G401 (cell line): ENCODE measurements around the gene KIF5A. TPM values are rescaled to one million over a fixed set of nuclear protein-coding genes. Genes with fewer than 3 reads are reported as not detected.

Experiments
- total RNA-seq: library from RNA; depleted of rRNA; stranded (reverse); fragments of >200 nt; shearing (Covaris generic); gene quantifications from 2 replicates; pipeline ENCODE4 v1.2.3, GENCODE V29; 2014; rRNA removed

The KIF5A gene
- total RNA-seq, 1 experiment from 2014 or later, result not detected

Other genes starting within 250 kb of the KIF5A start
- gene R3HDM2, start 119.0 kb upstream of the KIF5A start, total RNA-seq, result 6.3 and 8.9 TPM in 2 replicates
- not detected in 2 replicates for gene INHBC, start 115.3 kb upstream of the KIF5A start, total RNA-seq
- 0.43 and 0.78 TPM in 2 replicates for gene INHBE, start 94.7 kb upstream of the KIF5A start, total RNA-seq
- 4.7 and 6.4 TPM in 2 replicates for gene GLI1, start 90.3 kb upstream of the KIF5A start, total RNA-seq
- gene ARHGAP9, start 70.2 kb upstream of the KIF5A start, total RNA-seq, result 0.18 TPM in 1 of 2 replicates, not detected in the other
- gene MARS1, start 62.0 kb upstream of the KIF5A start, total RNA-seq, result 220 and 246 TPM in 2 replicates
- gene DDIT3, start 29.5 kb upstream of the KIF5A start, total RNA-seq, result 23.7 and 24.6 TPM in 2 replicates
- gene MBD6, start 27.2 kb upstream of the KIF5A start, total RNA-seq, result 1.4 and 2.1 TPM in 2 replicates
- 158 and 162 TPM in 2 replicates for gene DCTN2, start 2.9 kb upstream of the KIF5A start, total RNA-seq
- gene PIP4K2C, start 41.1 kb downstream of the KIF5A start, total RNA-seq, result 19.4 and 25.2 TPM in 2 replicates
- gene DTX3, start 54.8 kb downstream of the KIF5A start, total RNA-seq, result 21.9 and 23.0 TPM in 2 replicates
- gene ARHGEF25, start 61.4 kb downstream of the KIF5A start, total RNA-seq, result 4.6 and 5.7 TPM in 2 replicates
- 12.4 and 19.8 TPM in 2 replicates for gene B4GALNT1, start 83.2 kb downstream of the KIF5A start, total RNA-seq
- 106 and 134 TPM in 2 replicates for gene OS9, start 144.1 kb downstream of the KIF5A start, total RNA-seq
- gene AGAP2, start 188.7 kb downstream of the KIF5A start, total RNA-seq, result 11.0 and 11.3 TPM in 2 replicates
- 30.5 and 46.9 TPM in 2 replicates for gene TSPAN31, start 195.0 kb downstream of the KIF5A start, total RNA-seq
- gene CDK4, start 202.3 kb downstream of the KIF5A start, total RNA-seq, result 721 and 790 TPM in 2 replicates
- 7.2 and 14.2 TPM in 2 replicates for gene MARCHF9, start 205.1 kb downstream of the KIF5A start, total RNA-seq
- gene CYP27B1, start 217.0 kb downstream of the KIF5A start, total RNA-seq, result 0.18 and 3.9 TPM in 2 replicates
- gene METTL1, start 222.1 kb downstream of the KIF5A start, total RNA-seq, result 15.6 and 30.1 TPM in 2 replicates
- 5.1 and 7.0 TPM in 2 replicates for gene EEF1AKMT3, start 222.6 kb downstream of the KIF5A start, total RNA-seq
- 73.7 and 75.2 TPM in 2 replicates for gene TSFM, start 232.7 kb downstream of the KIF5A start, total RNA-seq